Keratinocyte (primary cell): ENCODE measurements around the gene SLC13A3.

Experiments used
- CTCF ChIP-seq, 3 experiments: IDR thresholded peaks in 1 of 3; conservative IDR thresholded peaks in 1 of 3; optimal IDR thresholded peaks in 1 of 3; 2 replicates in 2 of 3; 3 replicates in 1 of 3; pipeline versions ENCODE3 to v1.5.1; 2011; ENCODE audit warnings: low read length in 3 of 3, mild to moderate bottlenecking in 3 of 3, moderate library complexity in 2 of 3, control low read depth in 1 of 3, inconsistent platforms in 1 of 3; ENCODE audit not compliant: insufficient read depth in 2 of 3; ENCODE audit errors: extremely low read depth in 1 of 3
- EZH2 ChIP-seq: IDR thresholded peaks from one replicate; pipeline ENCODE4 v1.6.1; 2012; ENCODE audit warnings: inconsistent platforms, mild to moderate bottlenecking, low read length, moderate library complexity

DNA sequence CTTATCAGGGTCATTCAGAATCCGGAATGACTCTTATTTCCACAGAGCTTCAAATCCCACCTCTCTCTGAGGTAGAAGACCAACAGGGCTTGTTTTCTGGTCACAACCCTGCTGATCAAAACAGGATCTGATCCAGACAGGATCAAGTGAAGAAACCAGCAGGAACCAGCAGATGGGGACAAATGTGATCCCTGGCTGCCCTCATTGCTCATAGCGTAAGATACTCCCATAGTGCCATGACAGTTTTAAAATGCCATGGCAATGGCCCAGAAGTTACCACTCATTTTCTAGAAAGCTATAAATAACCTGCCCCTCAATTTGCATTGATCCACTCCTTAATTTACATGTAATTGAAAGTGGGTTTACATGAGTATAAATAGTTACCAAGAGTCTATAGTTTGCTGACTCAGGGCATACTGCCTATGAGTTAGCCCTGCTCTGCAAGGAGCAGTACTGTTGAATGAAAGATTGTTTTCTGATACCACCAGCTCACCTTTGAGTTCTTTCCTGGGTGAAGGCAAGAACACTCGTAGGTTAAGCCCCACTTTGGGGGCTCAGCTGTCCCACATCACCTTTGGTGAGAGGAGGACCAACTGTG is 131.7 kb downstream of the SLC13A3 start:
- TF ChIP-seq CTCF (optimal IDR thresholded peaks at IDR 0.05 in 1 of 3, IDR thresholded peaks at IDR 0.05 in 1 of 3, conservative IDR thresholded peaks at IDR 0.05 in 1 of 3; ENCODE audit: extremely low read depth in 1 of 3, insufficient read depth in 2 of 3, low read length in 3 of 3) (no peak), EZH2 (no peak)
